ENCODE measurements around the gene RTL9. TPM values are rescaled to one million over a fixed set of nuclear protein-coding genes. Genes with fewer than 3 reads are reported as not detected.

RTL9 gene
- total RNA-seq (2011; cell fraction: chromatin; rRNA removed; ENCODE audit: low replicate concordance): 0.16 and 0.26 TPM in 2 replicates
- total RNA-seq (2011; cell fraction: nucleolus; rRNA removed): under 0.01 TPM in 1 of 2 replicates, not detected in the other
- 0.15 TPM in 2 replicates for total RNA-seq (2011; cell fraction: nucleoplasm; rRNA removed)
- 0.04 and 0.05 TPM in 2 replicates for total RNA-seq (2014; rRNA removed)
- total RNA-seq (2014; rRNA removed; fragmentation: Illumina TruSeq; extraction: Trizol): 0.10 and 0.11 TPM in 2 replicates
- total RNA-seq (2015; rRNA removed; fragmentation: Illumina TruSeq; extraction: Trizol): 0.04 TPM in 1 of 2 replicates, not detected in the other
- total RNA-seq (2021): 0.16 and 0.31 TPM in 2 replicates
- 0.03 and 0.35 TPM in 2 replicates for polyA plus RNA-seq (2011; rRNA removed)
- polyA plus RNA-seq (2011; cell fraction: cytosol; rRNA removed): 0.06 and 0.52 TPM in 2 replicates
- polyA plus RNA-seq (2011; cell fraction: nucleus; rRNA removed): 0.10 and 1.2 TPM in 2 replicates
- polyA plus RNA-seq (2012): 0.08 and 0.17 TPM in 2 replicates
- polyA plus RNA-seq (2014; fragmentation: Illumina TruSeq; extraction: Trizol): 0.18 and 0.22 TPM in 2 replicates
- polyA plus RNA-seq (2014; fragmentation: Nextera tagmentation; extraction: Ambion mirVana): under 1 TPM in 1 of 2 experiments, not detected in 1; 0.06 TPM
- polyA plus RNA-seq (2014; rRNA removed): 0.11 and 0.21 TPM in 2 replicates
- 0.25 TPM in 1 of 2 replicates, not detected in the other for polyA minus RNA-seq (2011; rRNA and poly(A)+ RNA removed)
- polyA minus RNA-seq (2011; cell fraction: cytosol; rRNA and poly(A)+ RNA removed): 0.38 TPM in 1 of 2 replicates, not detected in the other
- polyA minus RNA-seq (2011; cell fraction: nucleus; rRNA and poly(A)+ RNA removed): 0.13 TPM in 1 of 2 replicates, not detected in the other
- Bru-seq, nascent RNA: percentile 24 among the genes with signal in this experiment
- BruChase-seq, experiment 1, labeled RNA remaining after a 2-hour chase: percentile 22 among the genes with signal in this experiment
- percentile 26 among the genes with signal in this experiment for BruChase-seq, experiment 2, labeled RNA remaining after a 6-hour chase
- long read RNA-seq, experiment 1: 0 reads
- long read RNA-seq, experiment 2, partial matches to known transcripts: 0 of 1 reads
- long read RNA-seq, experiment 2, other reads (novel, unspliced or antisense): 1 of 1 reads
- long read RNA-seq, experiment 3: 0 reads

DNA sequence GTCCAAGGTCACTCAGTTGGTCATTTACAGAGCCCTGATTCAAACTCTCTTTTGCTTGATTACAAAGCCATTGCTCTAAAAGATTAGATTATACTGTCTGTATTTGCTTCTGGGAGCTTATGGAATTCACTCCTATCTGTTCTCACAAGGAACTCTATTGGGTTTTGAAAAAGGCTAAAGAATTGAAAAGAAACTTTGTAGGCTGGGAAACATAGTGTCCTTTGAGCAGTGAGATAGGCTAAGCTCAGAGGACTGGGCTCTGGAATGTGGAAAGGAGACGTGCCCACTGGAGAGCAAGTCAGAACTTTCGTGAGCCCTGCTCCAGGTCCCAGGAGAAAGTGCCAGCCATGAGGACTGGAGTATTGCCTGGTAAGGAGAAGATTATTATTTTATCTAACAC, at the start of gene RTL9:
TSS of gene RTL9 (plus strand) at position 301 of the 400 bp plus-strand sequence. CDS start 91,770 bp downstream, outside the sequence.
- ATAC-seq: no peak
- TF ChIP-seq ZNF133 (CRISPR knock-in tag; IDR thresholded peaks at IDR 0.05) (no peak), NFYB (IDR thresholded peaks at IDR 0.05; ENCODE audit: extremely low read depth, insufficient read length) (no peak), ZNF77 (CRISPR knock-in tag; IDR thresholded peaks at IDR 0.05) (no peak), NR4A1 (CRISPR knock-in tag; IDR thresholded peaks at IDR 0.05) (no peak), NR4A1 (tag; IDR thresholded peaks at IDR 0.05) (no peak), DIDO1 (tag; IDR thresholded peaks at IDR 0.05; ENCODE audit: low read depth) (no peak), CBX3 (IDR thresholded peaks at IDR 0.05; ENCODE audit: borderline replicate concordance in 1 of 2, low read length in 2 of 2) (no peak), CHD2 (IDR thresholded peaks at IDR 0.05; ENCODE audit: low read depth, low read length) (no peak), ZNF184 (CRISPR knock-in tag; IDR thresholded peaks at IDR 0.05) (no peak), CREB1 (IDR thresholded peaks at IDR 0.05) (no peak), CREB1 (CRISPR knock-in tag; IDR thresholded peaks at IDR 0.05) (no peak), FOSL1 (tag; conservative IDR thresholded peaks at IDR 0.05) (no peak)
- H4K20me1 ChIP-seq (replicated peaks; ENCODE audit: control insufficient read depth, insufficient read depth, low read length): no peaks in the 10 kb centered on the region
- POLR2A ChIA-PET: interaction anchor here (1.2 kb wide), 1 partner anchor 23 kb away, joined by 4 read pairs; no protein-coding TSS in a partner anchor
- H3K4me1 ChIP-seq (replicated peaks in 1 of 2; ENCODE audit: control insufficient read depth in 2 of 2, insufficient read depth in 2 of 2, low read length in 2 of 2): peaks cover 4 to 14% of the 10 kb centered on the region in 2 experiments; a peak in 3 of 5 replicates
- intact Hi-C loops (cut with micrococcal nuclease) (no loop called here), in situ Hi-C loops (cut with MboI) (no loop called here)
- H3K9ac ChIP-seq (ENCODE audit: insufficient read depth in 1 of 2, low read depth in 2 of 2, low read length in 2 of 2): no peak within 1 kb of the TSS
- no peak for FAIRE-seq
- DNase-seq (ENCODE audit: extremely low read depth in 1 of 4, low spot score in 3 of 4): no peak
- H3K27ac ChIP-seq (ENCODE audit: extremely low read depth, low read depth, low read length): no peak within 1 kb of the TSS
- BruUV-seq (replicated peaks): no TSS peak
- CTCF ChIA-PET (ENCODE audit: low intra/inter-chr PET ratio): no interaction called here
- no peaks in the 10 kb centered on the region for H3K27me3 ChIP-seq (ENCODE audit: control insufficient read depth in 2 of 2, insufficient read depth in 2 of 2, low read length in 2 of 2)
- 64% methylated on average over 2 of the region's 2 CpGs for WGBS (ENCODE audit: insufficient coverage, low coverage, missing lambda C conversion rate)
- H3K9me1 ChIP-seq (ENCODE audit: control insufficient read depth, insufficient read depth, low read length): no peaks in the 10 kb centered on the region
- H3K79me2 ChIP-seq (ENCODE audit: control insufficient read depth, insufficient read depth, low read length): no peaks in the 10 kb centered on the region
- H3K4me3 ChIP-seq: no peak within 1 kb of the TSS
- no peak within 1 kb of the TSS for H3K4me2 ChIP-seq (ENCODE audit: insufficient read depth, low read length)
- H3K36me3 ChIP-seq (ENCODE audit: control insufficient read depth, insufficient read depth, low read length): no peaks in the 10 kb centered on the region
- H3K9me3 ChIP-seq (replicated peaks; ENCODE audit: control insufficient read depth, insufficient read depth, low read depth, low read length): no peaks in the 10 kb centered on the region
- peak within 1 kb of the TSS; percentile 40; the same call in 1 of the 2 replicates for H2AFZ ChIP-seq (ENCODE audit: low read depth, low read length)

All from K562 (cell line).